ENCODE data around the gene HIF3A. TPM values are rescaled to one million over a fixed set of nuclear protein-coding genes. Genes with fewer than 3 reads are reported as not detected.

Gene HIF3A
- total RNA-seq, 5 donors from 2014 or later (not counting 1 experiment from before 2014, with no cell fraction given), result 0.13 to 0.76 (median 0.26) TPM; not detected in 2

DNA sequence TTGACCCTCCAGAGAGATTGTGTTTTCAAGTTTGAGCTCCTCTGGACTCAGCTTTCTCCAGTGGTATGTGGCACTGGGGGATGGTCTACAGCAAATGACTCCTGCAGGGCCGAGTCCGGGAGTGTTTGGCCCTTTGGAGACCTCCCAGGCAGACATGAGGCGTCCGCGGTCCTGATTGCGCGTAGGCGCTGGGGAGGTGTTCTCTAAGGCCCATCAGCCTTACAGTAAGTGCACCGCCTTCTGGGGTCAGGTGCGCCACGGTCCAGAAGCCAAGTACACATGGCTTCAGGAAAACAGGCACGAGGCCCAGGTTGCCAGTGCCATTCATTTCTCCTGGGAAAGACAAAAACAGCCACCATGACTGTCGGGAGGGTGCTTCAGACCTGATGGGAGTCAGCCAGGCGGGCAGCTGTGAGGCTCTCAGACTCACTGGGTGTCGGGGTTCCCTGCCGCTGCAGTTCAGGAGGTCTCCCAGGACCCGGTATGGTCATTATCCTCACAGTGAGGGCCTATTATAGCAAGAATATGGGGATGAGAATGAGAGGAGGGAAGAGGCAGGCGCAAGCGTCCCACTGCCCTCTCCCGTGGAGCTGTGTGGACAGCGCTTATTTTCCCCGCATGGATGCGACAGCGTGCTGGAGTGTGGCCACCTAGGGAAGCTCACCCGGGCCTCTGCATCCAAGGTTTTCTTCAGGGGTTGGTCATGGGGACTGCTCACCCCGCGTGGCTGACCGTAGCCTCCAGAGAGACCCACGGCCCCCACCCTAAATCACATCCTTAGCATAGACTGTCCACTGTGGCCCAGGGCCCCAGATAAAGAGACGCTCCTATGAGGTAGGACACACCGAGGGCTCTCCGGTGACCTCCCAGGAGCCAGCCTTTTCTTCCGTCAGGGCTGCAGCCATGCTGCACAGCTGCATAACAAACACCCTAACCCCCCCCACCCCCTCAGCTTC lies 94.7 kb downstream of the HIF3A start:
- Mint-ChIP-seq H3K4me3 (no peak overlapping the region), H3K36me3 (peaks cover 41% of the 10 kb centered on the region), H3K27me3 (no peaks in the 10 kb centered on the region), H3K9me3 (no peaks in the 10 kb centered on the region), H3K27ac (no peak overlapping the region), H3K4me1 (peaks cover 5 to 11% (median 10%) of the 10 kb centered on the region in 3 donors)
- Histone ChIP-seq H3K9me3 (no peaks in the 10 kb centered on the region), H3K27me3 (replicated peaks in 1 of 2; ENCODE audit: control insufficient read depth in 2 of 2, extremely low read depth in 1 of 2, insufficient read depth in 2 of 2, low read length in 1 of 2) (no peaks in the 10 kb centered on the region), H3K4me1 (ENCODE audit: control insufficient read depth in 1 of 2, extremely low read depth in 1 of 2, insufficient read depth in 2 of 2, low read length in 2 of 2) (no peaks in the 10 kb centered on the region), H3K27ac (ENCODE audit: low read length) (no peak overlapping the region), H3K36me3 (ENCODE audit: control insufficient read depth in 2 of 2, extremely low read depth in 1 of 2, insufficient read depth in 1 of 2, low read length in 1 of 2) (peaks cover 24 to 55% of the 10 kb centered on the region in 2 donors), H3K4me3 (ENCODE audit: control insufficient read depth in 1 of 2, extremely low read depth in 1 of 2, low read length in 1 of 2) (no peak overlapping the region)
- DNase-seq, result no peak
- POLR2A ChIA-PET, result no interaction called here
- no peak for ATAC-seq (replicated peaks in 1 of 4)
- CTCF ChIA-PET, result interaction anchor here (0.6 to 0.7 kb wide), 2 partner anchors 120 to 1734 kb away, joined by 3 to 6 read pairs; no protein-coding TSS in a partner anchor
- WGBS (ENCODE audit: insufficient coverage), result 98% methylated on average over 29 of the region's 33 CpGs

DNA sequence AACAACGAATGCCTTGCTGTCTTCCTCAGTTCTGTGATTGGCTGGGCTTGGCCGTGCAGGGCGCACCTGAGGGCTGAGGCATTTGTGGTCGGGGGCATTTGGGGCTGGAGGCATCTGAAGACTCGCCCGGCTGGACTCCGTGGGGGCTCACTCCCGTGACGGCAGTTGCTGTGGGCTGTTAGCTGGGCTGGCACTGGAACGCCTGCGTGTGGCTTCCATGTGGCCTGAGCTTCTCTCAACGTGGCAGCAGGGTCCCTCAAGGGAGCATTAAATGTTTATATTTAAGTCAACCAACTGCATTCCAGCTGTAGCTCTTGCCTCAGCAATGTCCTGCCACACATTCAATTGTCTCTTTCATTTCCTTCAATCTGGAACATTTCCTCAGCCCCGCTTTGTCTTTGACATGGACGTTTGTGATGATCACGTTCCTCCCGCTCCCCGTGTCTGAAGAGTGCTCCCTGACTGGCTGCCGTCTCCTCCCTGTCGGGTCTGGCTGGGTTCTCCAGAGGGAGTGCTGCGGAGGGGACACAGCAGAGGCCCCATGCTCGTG lies 95.5 kb downstream of the HIF3A start:
- WGBS (ENCODE audit: insufficient coverage), result 91% methylated on average over 17 of the region's 21 CpGs

DNA sequence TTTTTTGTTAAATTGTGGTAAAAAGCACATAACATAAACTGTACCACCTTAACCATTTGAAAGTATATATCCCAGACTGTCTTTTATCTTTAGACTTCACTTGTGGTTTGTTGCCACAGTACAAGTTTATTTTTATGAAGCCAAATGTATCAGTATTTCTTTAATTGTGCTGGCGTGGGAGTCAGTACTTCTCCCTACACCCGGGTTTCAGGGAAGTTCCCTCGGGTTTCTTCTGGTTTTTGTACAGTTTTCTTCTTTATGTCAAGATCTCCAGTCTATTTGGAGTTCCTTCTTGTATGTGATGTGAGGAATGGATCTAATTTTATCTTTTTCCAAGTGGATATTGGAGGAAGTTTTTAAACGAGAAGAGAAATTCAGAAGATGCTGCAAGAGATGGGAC lies 96.0 kb downstream of the HIF3A start:
- no CpG with 5 or more reads among the region's 4 CpGs for whole genome bisulfite sequencing (ENCODE audit: insufficient coverage)
- Mint-ChIP-seq H3K4me1 (peaks cover 5 to 11% (median 10%) of the 10 kb centered on the region in 3 donors), H3K4me3 (no peak overlapping the region), H3K27ac (no peak overlapping the region), H3K36me3 (peaks cover 29% of the 10 kb centered on the region), H3K9me3 (no peaks in the 10 kb centered on the region), H3K27me3 (peaks cover 0 to 5% of the 10 kb centered on the region in 2 donors)
- Histone ChIP-seq H3K9me3 (no peaks in the 10 kb centered on the region), H3K27ac (ENCODE audit: low read length) (no peak overlapping the region), H3K4me3 (ENCODE audit: control insufficient read depth in 1 of 2, extremely low read depth in 1 of 2, low read length in 1 of 2) (no peak overlapping the region), H3K36me3 (ENCODE audit: control insufficient read depth in 2 of 2, extremely low read depth in 1 of 2, insufficient read depth in 1 of 2, low read length in 1 of 2) (peaks cover 19 to 43% of the 10 kb centered on the region in 2 donors), H3K4me1 (ENCODE audit: control insufficient read depth in 1 of 2, extremely low read depth in 1 of 2, insufficient read depth in 2 of 2, low read length in 2 of 2) (no peaks in the 10 kb centered on the region), H3K27me3 (replicated peaks in 1 of 2; ENCODE audit: control insufficient read depth in 2 of 2, extremely low read depth in 1 of 2, insufficient read depth in 2 of 2, low read length in 1 of 2) (no peaks in the 10 kb centered on the region)
- DNase-seq (no peak), ATAC-seq (replicated peaks in 1 of 4) (no peak)
- CTCF ChIA-PET, result no interaction called here
- POLR2A ChIA-PET, result no interaction called here

More for the DNA sequence above, 95.5 kb downstream of the HIF3A start:
- Histone ChIP-seq H3K27ac (ENCODE audit: low read length) (no peak overlapping the region), H3K9me3 (no peaks in the 10 kb centered on the region), H3K36me3 (ENCODE audit: control insufficient read depth in 2 of 2, extremely low read depth in 1 of 2, insufficient read depth in 1 of 2, low read length in 1 of 2) (peaks cover 24 to 48% of the 10 kb centered on the region in 2 donors), H3K4me1 (ENCODE audit: control insufficient read depth in 1 of 2, extremely low read depth in 1 of 2, insufficient read depth in 2 of 2, low read length in 2 of 2) (no peaks in the 10 kb centered on the region), H3K27me3 (replicated peaks in 1 of 2; ENCODE audit: control insufficient read depth in 2 of 2, extremely low read depth in 1 of 2, insufficient read depth in 2 of 2, low read length in 1 of 2) (no peaks in the 10 kb centered on the region), H3K4me3 (ENCODE audit: control insufficient read depth in 1 of 2, extremely low read depth in 1 of 2, low read length in 1 of 2) (no peak overlapping the region)
- Mint-ChIP-seq H3K9me3 (no peaks in the 10 kb centered on the region), H3K4me3 (no peak overlapping the region), H3K27me3 (no peaks in the 10 kb centered on the region), H3K27ac (peak overlapping the region; percentile 17 to 56), H3K36me3 (peaks cover 34% of the 10 kb centered on the region), H3K4me1 (peaks cover 5 to 11% (median 10%) of the 10 kb centered on the region in 3 donors)
- no peak for ATAC-seq (replicated peaks in 1 of 4)
- ChIA-PET POLR2A (no interaction called here), CTCF (interaction anchor here in 1 of 2 donors (0.6 kb wide), 1 partner anchor 1733 kb away, joined by 6 read pairs; no protein-coding TSS in a partner anchor)
- DNase-seq, result no peak

Other genes with a start within 250 kb of the HIF3A start
- not detected for gene IGFL3, start 172.4 kb upstream of the HIF3A start, total RNA-seq
- gene IGFL2, start 148.8 kb upstream of the HIF3A start, total RNA-seq, result under 1 TPM in 1 of 5 donors, not detected in 4; 0.32 TPM
- not detected for gene IGFL1, start 67.3 kb upstream of the HIF3A start, total RNA-seq
- gene PPP5C, start 50.0 kb downstream of the HIF3A start, total RNA-seq, result 10 to 100 TPM; 40.3 to 59.7 (median 42.8) TPM
- under 1 TPM in 3 of 5 donors, not detected in 2; 0.12 to 0.19 (median 0.13) TPM for gene CCDC8, start 116.5 kb downstream of the HIF3A start, total RNA-seq
- gene PNMA8C, start 131.9 kb downstream of the HIF3A start, total RNA-seq, result not detected
- 1 to 10 TPM in 1 of 5 donors, under 1 TPM in 2, not detected in 2; 0.15 to 1.1 (median 0.43) TPM for gene PNMA8A, start 174.5 kb downstream of the HIF3A start, total RNA-seq
- 1 to 10 TPM in 1 of 5 donors, under 1 TPM in 4; 0.20 to 1.1 (median 0.44) TPM for gene PNMA8B, start 198.8 kb downstream of the HIF3A start, total RNA-seq

All from T-cell (primary cell).